Duodenal mucosa (tissue), 2 donors: ENCODE measurements around the gene NUDT4.
A peak's percentile ranks its signal among the peaks of the same experiment; 100 is the strongest.
"Not testable (repeated sequence)": the region's sequence is repeated elsewhere in the genome, so short reads cannot be mapped to it uniquely, and the experiment has no call there.

Experiments
- H3K27ac ChIP-seq: one replicate; pipeline ENCODE4 v1.7.0; 2013; ENCODE audit warnings: low read depth, low read length
- H3K27me3 ChIP-seq, 2 donors: one replicate each; pipeline ENCODE4 v1.7.0; 2013; ENCODE audit warnings: low read length in 2 of 2, control low read depth in 1 of 2; ENCODE audit not compliant: insufficient read depth in 2 of 2, control insufficient read depth in 1 of 2
- H3K36me3 ChIP-seq, 2 donors: one replicate each; pipeline ENCODE4 v1.7.0; 2013; ENCODE audit warnings: low read length in 2 of 2, control low read depth in 1 of 2; ENCODE audit not compliant: insufficient read depth in 2 of 2, control insufficient read depth in 1 of 2
- H3K4me1 ChIP-seq, 2 donors: one replicate each; pipeline ENCODE4 v1.7.0; 2013; ENCODE audit warnings: low read length in 2 of 2, control low read depth in 1 of 2; ENCODE audit not compliant: insufficient read depth in 2 of 2, control insufficient read depth in 1 of 2
- H3K4me3 ChIP-seq, 2 donors: one replicate each; pipeline ENCODE4 v1.7.0; 2013; ENCODE audit warnings: low read length in 2 of 2, low read depth in 1 of 2
- H3K9ac ChIP-seq, 2 donors: one replicate each; pipeline ENCODE4 v1.7.0; 2013; ENCODE audit warnings: low read length in 2 of 2, low read depth in 1 of 2
- H3K9me3 ChIP-seq, 2 donors: one replicate each; pipeline ENCODE4 v1.7.0; 2013; ENCODE audit warnings: low read length in 2 of 2, control low read depth in 1 of 2; ENCODE audit not compliant: control insufficient read depth in 1 of 2

Gene NUDT4

GRCh38 chr12:93379326-93379980, 1.7 kb downstream of the NUDT4 start:
- Histone ChIP-seq H3K4me3 (peak overlapping the region; percentile 96 to 99), H3K27me3 (no peaks in the 10 kb centered on the region), H3K27ac (peak overlapping the region; percentile 89), H3K9ac (peak overlapping the region; percentile 91 to 93), H3K4me1 (peaks cover 29 to 31% of the 10 kb centered on the region in 2 donors), H3K9me3 (no peaks in the 10 kb centered on the region), H3K36me3 (no peaks in the 10 kb centered on the region)

GRCh38 chr12:93379981-93380361, 2.2 kb downstream of the NUDT4 start:
- Histone ChIP-seq H3K9me3 (no peaks in the 10 kb centered on the region), H3K9ac (peak overlapping the region; percentile 91 to 93), H3K36me3 (no peaks in the 10 kb centered on the region), H3K4me3 (peak overlapping the region; percentile 96 to 99), H3K27ac (peak overlapping the region; percentile 3), H3K4me1 (peaks cover 27 to 29% of the 10 kb centered on the region in 2 donors), H3K27me3 (no peaks in the 10 kb centered on the region)

- Histone ChIP-seq H3K4me1 (peaks cover 27 to 35% of the 10 kb centered on the region in 2 donors), H3K9me3 (no peaks in the 10 kb centered on the region), H3K27ac (peak overlapping the region; percentile 22), H3K9ac (peak overlapping the region; percentile 34 to 93), H3K27me3 (no peaks in the 10 kb centered on the region), H3K36me3 (peaks cover 0 to 4% of the 10 kb centered on the region in 2 donors), H3K4me3 (peak overlapping the region; percentile 96 to 99)
These were observed 2.9 kb downstream of the NUDT4 start for GRCh38 chr12:93380480-93381121.

- Histone ChIP-seq H3K9ac (peak overlapping the region in 1 of 2 donors; percentile 34), H3K4me1 (peaks cover 20 to 29% of the 10 kb centered on the region in 2 donors), H3K4me3 (peak overlapping the region; percentile 56 to 96), H3K36me3 (peaks cover 0 to 4% of the 10 kb centered on the region in 2 donors), H3K9me3 (no peaks in the 10 kb centered on the region), H3K27me3 (no peaks in the 10 kb centered on the region), H3K27ac (no peak overlapping the region)
These were observed 3.6 kb downstream of the NUDT4 start for GRCh38 chr12:93381161-93381975.

DNA sequence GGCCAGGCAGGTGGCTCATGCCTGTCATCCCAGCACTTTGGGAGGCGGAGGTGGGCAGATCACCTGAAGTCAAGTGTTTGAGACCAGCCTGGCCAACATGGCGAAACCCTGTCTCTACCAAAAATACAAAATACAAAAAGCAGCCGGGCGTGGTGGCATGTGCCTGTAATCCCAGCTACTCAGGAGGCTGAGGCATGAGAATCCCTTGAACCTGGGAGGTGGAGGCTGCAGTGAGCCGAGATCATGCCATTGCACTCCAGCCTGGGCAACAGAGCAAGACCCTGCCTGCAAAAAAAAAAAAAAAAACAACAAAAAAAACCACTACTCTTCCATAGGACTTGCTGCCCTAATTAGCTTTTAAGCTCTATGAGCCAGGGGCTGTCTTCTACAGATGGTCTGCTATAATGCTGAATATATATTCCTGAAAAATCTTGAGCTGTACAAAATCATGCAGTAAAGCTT, 4.3 kb downstream of the NUDT4 start:
- Histone ChIP-seq H3K4me3 (peak overlapping the region in 1 of 2 donors; percentile 56), H3K4me1 (peaks cover 14 to 23% of the 10 kb centered on the region in 2 donors)
- not testable (repeated sequence) for H3K36me3 ChIP-seq, H3K27me3 ChIP-seq, H3K27ac ChIP-seq, H3K9ac ChIP-seq, H3K9me3 ChIP-seq

- Histone ChIP-seq H3K36me3 (peaks cover 0 to 4% of the 10 kb centered on the region in 2 donors), H3K4me3 (no peak overlapping the region), H3K4me1 (peaks cover 6 to 11% of the 10 kb centered on the region in 2 donors), H3K9ac (no peak overlapping the region), H3K27me3 (no peaks in the 10 kb centered on the region), H3K27ac (no peak overlapping the region), H3K9me3 (no peaks in the 10 kb centered on the region)
These were observed 10.1 kb downstream of the NUDT4 start for GRCh38 chr12:93387780-93388179.

DNA sequence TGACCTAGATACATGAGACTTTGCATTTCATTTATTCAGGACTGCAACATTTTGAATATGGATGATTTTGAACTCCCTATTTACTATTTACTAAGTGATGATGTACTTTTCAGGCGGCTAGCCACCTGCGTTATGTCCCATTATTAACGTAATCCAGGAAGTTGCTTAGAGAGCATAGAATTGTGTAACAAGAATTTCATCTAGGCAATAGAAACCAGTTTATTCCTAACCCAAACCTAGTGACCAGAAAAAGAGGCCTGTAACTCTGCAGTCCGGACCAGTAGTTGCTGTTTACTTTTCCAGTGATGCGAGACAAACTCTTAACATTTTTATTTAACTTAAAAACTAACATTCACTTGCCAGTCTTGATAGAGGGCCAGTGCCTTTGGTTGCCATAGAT, 12.3 kb downstream of the NUDT4 start:
- Histone ChIP-seq H3K9me3 (no peaks in the 10 kb centered on the region), H3K4me1 (peaks cover 6 to 11% of the 10 kb centered on the region in 2 donors), H3K27me3 (no peaks in the 10 kb centered on the region), H3K27ac (no peak overlapping the region), H3K9ac (no peak overlapping the region), H3K4me3 (no peak overlapping the region), H3K36me3 (peaks cover 0 to 3% of the 10 kb centered on the region in 2 donors)

GRCh38 chr12:93390549-93391297, 13.0 kb downstream of the NUDT4 start:
- no peaks in the 10 kb centered on the region for H3K9me3 ChIP-seq
- no peak overlapping the region for H3K27ac ChIP-seq
- H3K36me3 ChIP-seq = no peaks in the 10 kb centered on the region
- H3K9ac ChIP-seq = no peak overlapping the region
- H3K27me3 ChIP-seq = no peaks in the 10 kb centered on the region
- H3K4me1 ChIP-seq = peaks cover 5 to 6% of the 10 kb centered on the region in 2 donors
- H3K4me3 ChIP-seq = no peak overlapping the region

DNA sequence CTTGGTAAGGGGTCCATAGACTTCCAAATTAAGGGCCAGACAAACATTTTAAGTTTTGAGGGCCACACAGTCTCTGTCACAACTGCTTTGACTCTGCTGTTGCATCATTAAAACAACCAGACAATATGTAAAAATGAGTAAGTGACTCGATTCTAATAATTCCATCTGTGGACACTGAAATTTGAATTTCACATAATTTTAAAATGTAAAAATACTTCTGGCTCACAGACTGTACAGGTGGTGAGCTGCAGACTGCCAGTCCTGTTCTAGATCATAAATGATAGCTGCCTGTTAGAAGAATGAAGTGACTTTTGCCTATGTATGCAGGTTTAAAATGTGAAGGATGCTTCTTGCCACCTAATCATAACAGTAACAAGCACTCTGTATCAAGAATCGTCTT, 15.7 kb downstream of the NUDT4 start:
- no peaks in the 10 kb centered on the region for H3K9me3 ChIP-seq
- H3K27ac ChIP-seq = no peak overlapping the region
- no peaks in the 10 kb centered on the region for H3K27me3 ChIP-seq
- H3K4me3 ChIP-seq = no peak overlapping the region
- H3K4me1 ChIP-seq = peaks cover 0 to 6% of the 10 kb centered on the region in 2 donors
- peaks cover 5 to 14% of the 10 kb centered on the region in 2 donors for H3K36me3 ChIP-seq
- no peak overlapping the region for H3K9ac ChIP-seq
